ENCODE results near the gene P2RX5.
"Not testable (repeated sequence)": the region's sequence is repeated elsewhere in the genome, so short reads cannot be mapped to it uniquely, and the experiment has no call there.

P2RX5 gene

GRCh38 chr17:3710951-3711383 is 15.0 kb upstream of the P2RX5 start:
- no peak for DNase-seq

GRCh38 chr17:3708366-3708765 is 12.4 kb upstream of the P2RX5 start:
- DNase-seq = no peak

GRCh38 chr17:3705718-3705984 is 9.7 kb upstream of the P2RX5 start:
- not testable (repeated sequence) for DNase-seq

GRCh38 chr17:3704931-3705717 is 9.2 kb upstream of the P2RX5 start:
- no peak for DNase-seq

- DNase-seq = not testable (repeated sequence)
Measured at GRCh38 chr17:3702041-3702539, 6.1 kb upstream of the P2RX5 start.

- no peak for DNase-seq
Measured at GRCh38 chr17:3699951-3700350, 4.0 kb upstream of the P2RX5 start.

GRCh38 chr17:3698139-3698538 is 2.2 kb upstream of the P2RX5 start:
- DNase-seq = no peak

- no peak for DNase-seq
Measured at GRCh38 chr17:3697103-3697476, 1.1 kb upstream of the P2RX5 start.

- no peak for DNase-seq
Measured at GRCh38 chr17:3695129-3695722, 729 bp downstream of the P2RX5 start.

GRCh38 chr17:3693829-3694231 is 2.1 kb downstream of the P2RX5 start:
- no peak for DNase-seq

- DNase-seq = no peak
Measured at GRCh38 chr17:3693141-3693540, 2.8 kb downstream of the P2RX5 start.

GRCh38 chr17:3692346-3692745 is 3.6 kb downstream of the P2RX5 start:
- no peak for DNase-seq

- DNase-seq = no peak
Measured at GRCh38 chr17:3691617-3692067, 4.3 kb downstream of the P2RX5 start.

- no peak for DNase-seq
Measured at GRCh38 chr17:3690094-3690715, 5.8 kb downstream of the P2RX5 start.

- no peak for DNase-seq
Measured at GRCh38 chr17:3689262-3690093, 6.5 kb downstream of the P2RX5 start.

GRCh38 chr17:3688852-3689261 is 7.1 kb downstream of the P2RX5 start:
- no peak for DNase-seq

- DNase-seq = no peak
Measured at GRCh38 chr17:3688027-3688553, 7.9 kb downstream of the P2RX5 start.

GRCh38 chr17:3685174-3685573 is 10.8 kb downstream of the P2RX5 start:
- DNase-seq = no peak

GRCh38 chr17:3683054-3683511 is 12.9 kb downstream of the P2RX5 start:
- no peak for DNase-seq

GRCh38 chr17:3682033-3682432 is 13.9 kb downstream of the P2RX5 start:
- DNase-seq = no peak

GRCh38 chr17:3681565-3681964 is 14.4 kb downstream of the P2RX5 start:
- no peak for DNase-seq

GRCh38 chr17:3681057-3681456 is 14.9 kb downstream of the P2RX5 start:
- DNase-seq = no peak
